Tibial nerve (tissue), 4 donors: ENCODE results near the gene PIP4K2C. TPM values are rescaled to one million over a fixed set of nuclear protein-coding genes. Genes with fewer than 3 reads are reported as not detected.

Experiments
- DNase-seq, 2 donors: peaks; one replicate each; pipeline ENCODE4 v3.0.0-alpha.2; 2019; ENCODE audit warnings: low spot score in 2 of 2
- H3K27ac ChIP-seq, 4 donors: fragments of 200-600 bp; sonication (generic) in 3 of 4; one replicate each; pipeline ENCODE4 v1.5.1; 2017 to 2019; ENCODE audit warnings: mild to moderate bottlenecking in 1 of 4
- H3K27me3 ChIP-seq, 2 donors: fragments of 200-600 bp; sonication (generic) in 1 of 2; one replicate each; pipeline versions ENCODE4 v1.5.1 to v1.6.0; 2017 to 2019
- H3K36me3 ChIP-seq, 3 donors: fragments of 200-600 bp; sonication (generic); one replicate each; pipeline ENCODE4 v1.5.1; 2018 to 2019
- H3K4me1 ChIP-seq, 4 donors: fragments of 200-600 bp; sonication (generic) in 3 of 4; one replicate each; pipeline ENCODE4 v1.5.1; 2017 to 2019
- H3K4me3 ChIP-seq, 4 donors: fragments of 200-600 bp; sonication (generic) in 3 of 4; one replicate each; pipeline ENCODE4 v1.5.1; 2017 to 2019; ENCODE audit warnings: mild to moderate bottlenecking in 1 of 4, moderate library complexity in 1 of 4
- H3K9me3 ChIP-seq, 4 donors: fragments of 200-600 bp; sonication (generic) in 3 of 4; one replicate each; pipeline ENCODE4 v1.5.1; 2017 to 2019
- CTCF ChIP-seq, 5 experiments: fragments of 200-600 bp in 3 of 5; fragments of 450-650 bp in 2 of 5; sonication (generic) in 3 of 5; IDR thresholded peaks; one replicate each; pipeline ENCODE4 v1.5.1; 2016 to 2019; ENCODE audit warnings: antibody characterized with exemption in 5 of 5, mild to moderate bottlenecking in 3 of 5, moderate library complexity in 2 of 5
- EP300 ChIP-seq, 2 donors: sonication (generic); formaldehyde crosslinking; IDR thresholded peaks; one replicate each; pipeline ENCODE4 v1.6.1; 2017; ENCODE audit warnings: antibody characterized with exemption in 2 of 2, mild to moderate bottlenecking in 1 of 2
- POLR2A ChIP-seq, 2 donors: fragments of 450-650 bp; IDR thresholded peaks; one replicate each; pipeline ENCODE4 v1.6.1; 2017; ENCODE audit warnings: antibody characterized with exemption in 2 of 2, mild to moderate bottlenecking in 2 of 2, moderate library complexity in 2 of 2
- WGBS, 2 donors: methylation state at CpG; one replicate each; pipeline ENCODE4 v1.1.5; 2018; 5-methylcytosine and 5-hydroxymethylcytosine counted together
- total RNA-seq, 4 donors: library from RNA; depleted of rRNA; stranded (reverse); fragments of >200 nt; gene quantifications; one replicate each; pipeline ENCODE4 v1.1.0, GENCODE V29; 2016

PIP4K2C gene
- total RNA-seq, 4 donors from 2014 or later, result 29.5 to 67.7 (median 35.9) TPM

- peak overlapping the region; percentile 23 to 52 (median 42) for H3K4me3 ChIP-seq
- 4% methylated on average over 25 to 41 of the region's 49 CpGs for WGBS, 2 donors
- H3K36me3 ChIP-seq, result peaks cover 0 to 22% (median 0%) of the 10 kb centered on the region in 3 donors
- peaks cover 0 to 44% of the 10 kb centered on the region in 2 donors for H3K27me3 ChIP-seq
- no peaks in the 10 kb centered on the region for H3K9me3 ChIP-seq
- DNase-seq, result peak in 1 of 2 donors; percentile 49
- no peak overlapping the region for H3K27ac ChIP-seq
- TF ChIP-seq CTCF (IDR thresholded peaks at IDR 0.05) (peak; percentile 84 to 99 (median 90)), POLR2A (IDR thresholded peaks at IDR 0.05) (no peak)
- peaks cover 0 to 29% (median 16%) of the 10 kb centered on the region in 4 donors for H3K4me1 ChIP-seq
These were observed 30.7 kb downstream of the PIP4K2C start for GRCh38 chr12:57621497-57622292.

GRCh38 chr12:57622293-57623245, 31.6 kb downstream of the PIP4K2C start:
- Histone ChIP-seq H3K27me3 (peaks cover 0 to 46% of the 10 kb centered on the region in 2 donors), H3K36me3 (peaks cover 0 to 21% (median 0%) of the 10 kb centered on the region in 3 donors), H3K4me3 (no peak overlapping the region), H3K4me1 (peaks cover 0 to 28% (median 16%) of the 10 kb centered on the region in 4 donors), H3K9me3 (no peaks in the 10 kb centered on the region), H3K27ac (no peak overlapping the region)
- DNase-seq, result no peak
- WGBS, 2 donors, result 79 to 82% methylated on average over 9 of the region's 9 CpGs
- no peak for TF ChIP-seq EP300 (IDR thresholded peaks at IDR 0.05)
- no peak for TF ChIP-seq POLR2A (IDR thresholded peaks at IDR 0.05)
- no peak for TF ChIP-seq CTCF (IDR thresholded peaks at IDR 0.05)

- 71 to 77% methylated on average over 2 of the region's 2 CpGs for WGBS, 2 donors
- peaks cover 0 to 53% of the 10 kb centered on the region in 2 donors for H3K27me3 ChIP-seq
- H3K4me3 ChIP-seq, result no peak overlapping the region
- peaks cover 0 to 28% (median 19%) of the 10 kb centered on the region in 4 donors for H3K4me1 ChIP-seq
- H3K27ac ChIP-seq, result no peak overlapping the region
- peaks cover 0 to 20% (median 0%) of the 10 kb centered on the region in 3 donors for H3K36me3 ChIP-seq
- no peak for DNase-seq
- TF ChIP-seq EP300 (IDR thresholded peaks at IDR 0.05), result no peak
- no peak for TF ChIP-seq CTCF (IDR thresholded peaks at IDR 0.05)
- no peak for TF ChIP-seq POLR2A (IDR thresholded peaks at IDR 0.05)
- H3K9me3 ChIP-seq, result no peaks in the 10 kb centered on the region
These were observed 32.4 kb downstream of the PIP4K2C start for GRCh38 chr12:57623385-57623784.

GRCh38 chr12:57623811-57624390, 32.9 kb downstream of the PIP4K2C start:
- Histone ChIP-seq H3K9me3 (no peaks in the 10 kb centered on the region), H3K27ac (no peak overlapping the region), H3K27me3 (peaks cover 0 to 53% of the 10 kb centered on the region in 2 donors), H3K36me3 (peaks cover 0 to 20% (median 0%) of the 10 kb centered on the region in 3 donors), H3K4me3 (no peak overlapping the region), H3K4me1 (peaks cover 0 to 28% (median 19%) of the 10 kb centered on the region in 4 donors)
- 57 to 71% methylated on average over 5 of the region's 5 CpGs for WGBS, 2 donors
- no peak for DNase-seq
- TF ChIP-seq POLR2A (IDR thresholded peaks at IDR 0.05) (no peak), CTCF (IDR thresholded peaks at IDR 0.05) (no peak), EP300 (IDR thresholded peaks at IDR 0.05) (no peak)
